T-cell (primary cell): ENCODE measurements around the gene TNS1. TPM values are rescaled to one million over a fixed set of nuclear protein-coding genes. Genes with fewer than 3 reads are reported as not detected.

Source experiments
- ATAC-seq, 4 experiments: fragments of 200-7000 bp in 3 of 4; fragments of 150-1000 bp in 1 of 4; cut with Tn5 transposase; replicated peaks in 1 of 4; 1 replicate in 3 of 4; 2 replicates in 1 of 4; pipeline ENCODE4 v1.10.0; 2021; ENCODE audit warnings: moderate library complexity in 3 of 4, mild to moderate bottlenecking in 2 of 4, moderate number of reproducible peaks in 1 of 4
- CTCF ChIA-PET, 2 donors: fragments of 300-600 bp; sonication (Branson Sonifier 250); formaldehyde crosslinking; loops; one replicate each; lab custom pipeline; 2022; ENCODE audit warnings: antibody characterized with exemption in 2 of 2; lab: Charles Lee
- POLR2A ChIA-PET, 2 donors: fragments of 300-600 bp; sonication (Branson Sonifier 250); formaldehyde crosslinking; loops; one replicate each; lab custom pipeline; 2022; ENCODE audit warnings: antibody characterized with exemption in 2 of 2; lab: Charles Lee
- DNase-seq, 35 experiments: peaks; one replicate each; pipeline versions ENCODE4 v3.0.0 to v3.0.0-alpha.2; 2013 to 2023
- H3K27ac ChIP-seq: one replicate; pipeline ENCODE4 v1.5.1; 2013; ENCODE audit warnings: low read length
- H3K27me3 ChIP-seq, 2 experiments: replicated peaks in 1 of 2; 1 replicate in 1 of 2; 2 replicates in 1 of 2; pipeline versions ENCODE4 v1.6.1 to v1.7.0; 2013; ENCODE audit warnings: low read length in 1 of 2, mixed read lengths in 1 of 2; ENCODE audit not compliant: control insufficient read depth in 2 of 2, insufficient read depth in 2 of 2; ENCODE audit errors: extremely low read depth in 1 of 2
- H3K36me3 ChIP-seq, 2 donors: 1 replicate in 1 of 2; 2 replicates in 1 of 2; pipeline versions ENCODE4 v1.6.1 to v1.7.0; 2013; ENCODE audit warnings: low read length in 1 of 2; ENCODE audit not compliant: control insufficient read depth in 2 of 2, insufficient read depth in 1 of 2; ENCODE audit errors: extremely low read depth in 1 of 2
- H3K4me1 ChIP-seq, 2 experiments: 1 replicate in 1 of 2; 2 replicates in 1 of 2; pipeline versions ENCODE4 v1.6.1 to v1.7.0; 2013; ENCODE audit warnings: low read length in 2 of 2, mixed read lengths in 1 of 2; ENCODE audit not compliant: insufficient read depth in 2 of 2, control insufficient read depth in 1 of 2; ENCODE audit errors: extremely low read depth in 1 of 2
- H3K4me3 ChIP-seq, 2 donors: 1 replicate in 1 of 2; 2 replicates in 1 of 2; pipeline versions ENCODE4 v1.5.1 to v1.7.0; 2013; ENCODE audit warnings: mild to moderate bottlenecking in 2 of 2, low read length in 1 of 2, moderate library complexity in 1 of 2; ENCODE audit not compliant: control insufficient read depth in 1 of 2; ENCODE audit errors: extremely low read depth in 1 of 2
- H3K9me3 ChIP-seq: 2 replicates; pipeline ENCODE4 v1.7.0; 2013
- H3K27ac Mint-ChIP-seq, 2 donors: one replicate each; pipeline ENCODE4 v1.8.0; 2020 to 2021; ENCODE audit warnings: mild to moderate bottlenecking in 2 of 2, mixed read lengths in 2 of 2
- H3K27me3 Mint-ChIP-seq, 2 donors: one replicate each; pipeline ENCODE4 v1.8.0; 2021 to 2022; ENCODE audit warnings: mixed read lengths in 2 of 2
- H3K36me3 Mint-ChIP-seq: one replicate; pipeline ENCODE4 v1.8.0; 2021; ENCODE audit warnings: mixed read lengths
- H3K4me1 Mint-ChIP-seq, 3 donors: one replicate each; pipeline ENCODE4 v1.8.0; 2020 to 2022; ENCODE audit warnings: mixed read lengths in 3 of 3, mild to moderate bottlenecking in 1 of 3
- H3K4me3 Mint-ChIP-seq, 3 donors: one replicate each; pipeline ENCODE4 v1.8.0; 2020 to 2022; ENCODE audit warnings: mild to moderate bottlenecking in 3 of 3, mixed read lengths in 3 of 3, moderate library complexity in 3 of 3
- H3K9me3 Mint-ChIP-seq, 3 donors: one replicate each; pipeline ENCODE4 v1.8.0; 2020 to 2022; ENCODE audit warnings: mixed read lengths in 3 of 3
- WGBS: methylation state at CpG from one replicate; pipeline ENCODE4 v1.1.5; 2013; ENCODE audit warnings: missing lambda C conversion rate; ENCODE audit not compliant: insufficient coverage; 5-methylcytosine and 5-hydroxymethylcytosine counted together
- total RNA-seq, 35 experiments: library from RNA in 6 of 35; stranded (reverse) in 6 of 35; fragments of 120-200 nt in 1 of 35; gene quantifications; one replicate each; pipeline versions ENCODE4 v1.2.1 to v1.2.4 and lab custom pipeline; 2013 to 2026

TNS1 gene
- total RNA-seq, 5 donors from 2014 or later (not counting 1 experiment from before 2014, with no cell fraction given), result 0.28 to 2.1 (median 1.3) TPM

DNA sequence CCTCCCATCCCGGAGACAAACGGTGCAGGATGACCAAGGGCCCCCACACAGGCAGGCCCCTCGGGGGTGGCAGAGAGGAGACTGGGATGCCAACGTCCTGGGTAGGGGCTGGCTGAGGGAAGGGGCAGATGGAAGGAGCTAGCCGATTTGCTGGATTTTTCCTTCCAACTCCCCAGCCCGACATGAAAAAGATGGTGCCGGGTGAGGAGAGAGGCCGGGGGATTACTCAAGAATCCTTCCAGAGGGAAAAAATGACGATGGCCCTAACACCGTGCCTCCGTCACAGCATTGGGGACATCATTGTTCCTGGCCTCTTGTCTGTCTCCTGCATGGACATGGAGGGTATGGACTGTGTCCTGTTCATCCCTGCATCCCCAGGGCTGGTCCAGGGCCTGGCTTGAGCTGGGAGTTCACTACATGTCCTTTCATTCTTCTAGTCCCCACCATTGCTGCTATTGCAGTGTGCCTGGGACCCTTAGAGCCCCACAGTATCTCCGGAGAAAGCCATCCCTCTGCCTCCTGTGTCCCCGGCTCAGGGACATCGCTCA is 217.7 kb downstream of the TNS1 start:
- no peak overlapping the region for H3K4me3 Mint-ChIP-seq
- Histone ChIP-seq H3K27ac (no peak overlapping the region), H3K4me3 (no peak overlapping the region), H3K4me1 (peaks cover 0 to 23% of the 10 kb centered on the region in 2 experiments), H3K9me3 (no peaks in the 10 kb centered on the region), H3K36me3 (no peaks in the 10 kb centered on the region), H3K27me3 (peaks cover 0 to 19% of the 10 kb centered on the region in 2 experiments)
- H3K27ac Mint-ChIP-seq, result peak overlapping the region in 1 of 2 donors; percentile 24
- H3K27me3 Mint-ChIP-seq, result no peaks in the 10 kb centered on the region
- WGBS, result 64% methylated on average over 8 of the region's 14 CpGs
- H3K4me1 Mint-ChIP-seq, result peaks cover 27 to 38% (median 35%) of the 10 kb centered on the region in 3 donors
- H3K9me3 Mint-ChIP-seq, result peaks cover 4 to 12% (median 8%) of the 10 kb centered on the region in 3 donors
- no peak for DNase-seq
- peak in 2 of 4 experiments; percentile 10 to 26 for ATAC-seq
- ChIA-PET POLR2A (no interaction called here), CTCF (interaction anchor here (0.7 to 2.8 kb wide), 11 partner anchors 9 to 284 kb away, joined by 3 to 14 read pairs (median 4); partner anchors contain the start of gene RUFY4 (in 1 of the 2))
- peaks cover 8% of the 10 kb centered on the region for H3K36me3 Mint-ChIP-seq

DNA sequence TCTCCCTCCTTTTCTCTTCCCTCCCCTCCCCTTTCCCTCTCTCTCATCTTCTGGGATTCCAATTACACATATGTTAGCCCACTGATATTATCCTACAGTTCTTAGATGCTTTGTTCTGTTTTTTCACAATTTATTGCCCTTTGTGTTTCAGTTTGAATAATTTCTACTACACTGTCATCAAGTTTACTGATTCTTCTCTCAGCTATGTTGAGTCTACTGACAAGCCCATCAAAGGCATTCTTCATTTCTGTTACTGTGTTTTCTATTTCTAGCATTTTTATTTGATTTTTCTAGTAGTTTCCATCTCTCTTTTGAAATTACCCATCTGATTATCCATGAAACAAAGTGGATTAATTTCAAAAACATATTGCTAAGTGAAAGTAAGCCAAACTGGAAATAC is 219.6 kb downstream of the TNS1 start:
- Mint-ChIP-seq H3K4me1 (peaks cover 30 to 41% (median 38%) of the 10 kb centered on the region in 3 donors), H3K27ac (no peak overlapping the region), H3K9me3 (peaks cover 4 to 12% (median 8%) of the 10 kb centered on the region in 3 donors), H3K36me3 (peaks cover 8% of the 10 kb centered on the region), H3K27me3 (peaks cover 4 to 11% of the 10 kb centered on the region in 2 donors), H3K4me3 (no peak overlapping the region)
- DNase-seq, result no peak
- no peak overlapping the region for H3K4me3 ChIP-seq
- no peak overlapping the region for H3K27ac ChIP-seq
- no peak for ATAC-seq
- ChIA-PET POLR2A (no interaction called here), CTCF (interaction anchor here (1.0 to 1.1 kb wide), 2 partner anchors 9 to 251 kb away, joined by 4 read pairs; no protein-coding TSS in a partner anchor)
- peaks cover 4 to 8% of the 10 kb centered on the region in 2 experiments for H3K4me1 ChIP-seq
- H3K27me3 ChIP-seq, result peaks cover 0 to 9% of the 10 kb centered on the region in 2 experiments
- H3K9me3 ChIP-seq, result no peaks in the 10 kb centered on the region
- H3K36me3 ChIP-seq, result no peaks in the 10 kb centered on the region

DNA sequence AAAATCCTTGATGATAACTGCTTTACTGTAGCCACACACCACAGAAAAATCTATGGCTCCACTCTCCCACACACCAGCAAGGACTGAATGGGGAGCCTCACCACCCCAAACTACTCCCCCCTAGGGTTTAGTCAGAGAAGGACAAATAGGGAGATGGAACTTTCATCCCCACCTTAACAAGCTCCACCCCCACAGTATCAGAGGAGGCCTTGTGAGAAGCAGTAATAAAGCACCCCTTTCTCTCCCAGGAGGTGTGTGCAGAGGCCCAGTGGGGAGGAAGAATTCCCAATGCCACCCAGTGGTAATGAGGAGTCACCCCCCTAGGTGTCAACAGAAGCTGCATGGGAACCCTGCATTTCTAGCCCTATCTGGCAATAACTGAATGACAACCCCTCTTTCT is 224.9 kb downstream of the TNS1 start:
- Mint-ChIP-seq H3K4me1 (peaks cover 21 to 27% (median 23%) of the 10 kb centered on the region in 3 donors), H3K27ac (no peak overlapping the region), H3K36me3 (peaks cover 4% of the 10 kb centered on the region), H3K9me3 (peaks cover 0 to 9% (median 0%) of the 10 kb centered on the region in 3 donors), H3K27me3 (peaks cover 4 to 14% of the 10 kb centered on the region in 2 donors), H3K4me3 (no peak overlapping the region)
- DNase-seq (no peak), ATAC-seq (no peak)
- CTCF ChIA-PET, result interaction anchor here in 1 of 2 donors (1.2 kb wide), 1 partner anchor 8 kb away, joined by 5 read pairs; no protein-coding TSS in a partner anchor
- no peak overlapping the region for H3K4me3 ChIP-seq
- POLR2A ChIA-PET, result interaction anchor here in 1 of 2 donors (0.5 kb wide), 1 partner anchor 1669 kb away, joined by 3 read pairs; no protein-coding TSS in a partner anchor
- H3K27me3 ChIP-seq, result no peaks in the 10 kb centered on the region
- peaks cover 0 to 4% of the 10 kb centered on the region in 2 experiments for H3K4me1 ChIP-seq
- no peak overlapping the region for H3K27ac ChIP-seq
- no peaks in the 10 kb centered on the region for H3K9me3 ChIP-seq
- H3K36me3 ChIP-seq, result no peaks in the 10 kb centered on the region

DNA sequence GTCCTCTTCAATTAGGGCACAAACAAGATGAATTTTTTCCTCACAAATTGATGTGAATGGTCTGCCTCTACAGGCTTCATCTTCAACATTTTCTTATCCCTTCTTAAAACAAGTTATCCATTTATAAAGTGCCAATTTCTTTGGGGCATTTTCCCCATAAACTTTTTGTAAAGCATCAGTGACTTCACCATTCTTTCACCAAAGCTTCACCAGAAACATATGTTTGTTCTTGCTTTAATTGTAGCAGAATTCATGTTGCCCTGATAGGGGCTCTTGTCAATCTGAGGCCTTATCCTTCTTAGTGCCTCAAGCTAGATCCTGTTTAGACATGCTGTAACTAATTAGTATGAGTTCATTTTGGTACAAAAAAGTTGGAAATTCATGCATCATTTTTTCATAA is 226.2 kb downstream of the TNS1 start:
- no peak for DNase-seq
- ATAC-seq, result no peak
- H3K9me3 Mint-ChIP-seq, result peaks cover 0 to 7% (median 0%) of the 10 kb centered on the region in 3 donors
- ChIA-PET POLR2A (no interaction called here), CTCF (interaction anchor here (0.6 to 1.2 kb wide), 3 partner anchors 9 to 1266 kb away, joined by 3 to 5 read pairs (median 3); no protein-coding TSS in a partner anchor)
- H3K4me1 Mint-ChIP-seq, result peaks cover 19 to 26% (median 23%) of the 10 kb centered on the region in 3 donors
- peaks cover 3% of the 10 kb centered on the region for H3K36me3 Mint-ChIP-seq
- H3K27ac Mint-ChIP-seq, result no peak overlapping the region
- Histone ChIP-seq H3K9me3 (no peaks in the 10 kb centered on the region), H3K4me1 (peaks cover 0 to 4% of the 10 kb centered on the region in 2 experiments), H3K36me3 (no peaks in the 10 kb centered on the region), H3K4me3 (no peak overlapping the region), H3K27ac (no peak overlapping the region), H3K27me3 (no peaks in the 10 kb centered on the region)
- no peak overlapping the region for H3K4me3 Mint-ChIP-seq
- peaks cover 4 to 14% of the 10 kb centered on the region in 2 donors for H3K27me3 Mint-ChIP-seq

DNA sequence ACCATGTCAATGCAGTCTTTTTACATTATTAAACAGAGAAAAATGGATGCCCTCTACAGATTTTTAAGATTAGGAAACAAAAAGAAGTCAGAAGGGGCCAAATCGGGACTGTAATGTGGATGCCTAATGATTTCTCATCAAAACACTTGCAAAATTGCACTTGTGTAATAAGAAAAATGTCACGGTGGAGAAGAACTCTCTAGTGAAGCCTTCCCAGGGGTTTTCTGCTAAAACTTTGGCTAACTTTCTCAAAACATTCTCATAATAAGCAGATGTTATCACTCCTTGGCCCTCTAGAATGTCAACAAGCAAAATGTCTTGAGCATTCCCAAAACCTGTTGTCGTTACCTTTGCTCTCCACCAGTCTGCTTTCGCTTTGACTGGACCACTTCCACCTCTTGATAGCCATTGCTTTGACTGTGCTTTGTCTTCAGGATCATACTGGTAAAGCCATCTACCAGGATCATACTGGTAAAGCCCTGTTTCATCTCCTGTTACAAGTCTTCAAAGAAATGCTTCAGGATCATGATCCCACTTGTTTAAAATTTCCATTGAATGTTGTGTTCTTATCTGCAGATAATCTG is 226.8 kb downstream of the TNS1 start:
- CTCF ChIA-PET, result no interaction called here
- H3K27me3 ChIP-seq, result no peaks in the 10 kb centered on the region
- peaks cover 3% of the 10 kb centered on the region for H3K36me3 Mint-ChIP-seq
- no peak overlapping the region for H3K4me3 ChIP-seq
- H3K4me1 Mint-ChIP-seq, result peaks cover 16 to 21% (median 17%) of the 10 kb centered on the region in 3 donors
- POLR2A ChIA-PET, result no interaction called here
- 76% methylated on average over 3 of the region's 4 CpGs for WGBS
- H3K27ac Mint-ChIP-seq, result no peak overlapping the region
- H3K27me3 Mint-ChIP-seq, result peaks cover 4 to 14% of the 10 kb centered on the region in 2 donors
- ATAC-seq, result no peak
- H3K9me3 Mint-ChIP-seq, result peaks cover 0 to 7% (median 0%) of the 10 kb centered on the region in 3 donors
- H3K36me3 ChIP-seq, result no peaks in the 10 kb centered on the region
- H3K27ac ChIP-seq, result no peak overlapping the region
- no peak overlapping the region for H3K4me3 Mint-ChIP-seq
- H3K9me3 ChIP-seq, result no peaks in the 10 kb centered on the region
- peaks cover 0 to 4% of the 10 kb centered on the region in 2 experiments for H3K4me1 ChIP-seq
- no peak for DNase-seq

DNA sequence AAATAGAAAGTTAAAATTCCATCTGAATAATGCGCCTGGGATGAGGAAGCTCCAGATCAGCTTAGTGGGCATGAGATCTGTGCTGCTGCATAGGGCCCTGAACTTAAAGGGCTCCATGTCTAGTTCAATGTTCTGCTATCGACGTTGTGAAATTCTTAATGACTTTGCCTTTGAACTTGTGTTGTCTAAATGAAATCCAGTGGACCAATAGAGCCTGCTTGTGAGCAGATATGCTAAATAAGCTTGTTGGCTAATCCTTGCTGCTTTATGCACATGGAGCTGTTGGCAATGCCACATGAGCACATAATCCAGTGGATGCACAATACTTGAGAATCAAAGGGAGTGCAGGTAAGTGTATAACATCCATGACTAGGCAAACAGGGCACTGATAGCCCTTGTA is 228.6 kb downstream of the TNS1 start:
- no peak for DNase-seq
- Mint-ChIP-seq H3K36me3 (peaks cover 3% of the 10 kb centered on the region), H3K27me3 (peaks cover 4 to 9% of the 10 kb centered on the region in 2 donors), H3K9me3 (peaks cover 0 to 7% (median 0%) of the 10 kb centered on the region in 3 donors), H3K27ac (no peak overlapping the region), H3K4me3 (no peak overlapping the region), H3K4me1 (peaks cover 3 to 5% (median 4%) of the 10 kb centered on the region in 3 donors)
- Histone ChIP-seq H3K27me3 (no peaks in the 10 kb centered on the region), H3K27ac (no peak overlapping the region), H3K36me3 (no peaks in the 10 kb centered on the region), H3K4me3 (no peak overlapping the region), H3K9me3 (no peaks in the 10 kb centered on the region), H3K4me1 (peaks cover 0 to 1% of the 10 kb centered on the region in 2 experiments)
- ATAC-seq, result no peak
- ChIA-PET POLR2A (no interaction called here), CTCF (interaction anchor here in 1 of 2 donors (0.5 kb wide), 1 partner anchor 8 kb away, joined by 3 read pairs; no protein-coding TSS in a partner anchor)
- 100% methylated on average over 3 of the region's 3 CpGs for WGBS
